Bronchial epithelial cell (primary cell): ENCODE measurements around the gene SRPK1. TPM values are rescaled to one million over a fixed set of nuclear protein-coding genes. Genes with fewer than 3 reads are reported as not detected.

Experiments
- DNase-seq: peaks from one replicate; pipeline ENCODE4 v3.0.0-alpha.2; 2010; ENCODE audit warnings: low read depth
- FAIRE-seq: peaks from 2 replicates; lab custom pipeline; 2011; peaks lifted over from hg19 to GRCh38; lab: Jason Lieb, UNC
- H3K27me3 ChIP-seq: 2 replicates; pipeline ENCODE4 v1.5.1; 2011; ENCODE audit warnings: low read length; ENCODE audit not compliant: control insufficient read depth, insufficient read depth
- H3K36me3 ChIP-seq: 2 replicates; pipeline ENCODE4 v1.5.1; 2011; ENCODE audit warnings: low read length; ENCODE audit not compliant: control insufficient read depth, insufficient read depth
- H3K4me3 ChIP-seq: 2 replicates; pipeline ENCODE4 v1.5.1; 2011; ENCODE audit warnings: mild to moderate bottlenecking, low read depth, low read length, control low read depth
- total RNA-seq: library from RNA; depleted of rRNA; stranded (reverse); fragments of >200 nt; gene quantifications from 2 replicates; pipeline ENCODE4 v1.2.1, GENCODE V29; 2014
- TF ChIP-seq, protein P1 (sequence below): IDR thresholded peaks from 2 replicates; pipeline ENCODE4 v1.5.1; 2011; ENCODE audit warnings: mild to moderate bottlenecking, moderate library complexity, low read length, control low read depth, inconsistent platforms; ENCODE audit not compliant: insufficient read depth, severe bottlenecking

Gene SRPK1
- total RNA-seq, 1 donor from 2014 or later, result 90.6 TPM

- H3K36me3 ChIP-seq, result peaks cover 2% of the 10 kb centered on the region
- no peak for DNase-seq
- no peaks in the 10 kb centered on the region for H3K27me3 ChIP-seq
- TF ChIP-seq, protein P1, sequence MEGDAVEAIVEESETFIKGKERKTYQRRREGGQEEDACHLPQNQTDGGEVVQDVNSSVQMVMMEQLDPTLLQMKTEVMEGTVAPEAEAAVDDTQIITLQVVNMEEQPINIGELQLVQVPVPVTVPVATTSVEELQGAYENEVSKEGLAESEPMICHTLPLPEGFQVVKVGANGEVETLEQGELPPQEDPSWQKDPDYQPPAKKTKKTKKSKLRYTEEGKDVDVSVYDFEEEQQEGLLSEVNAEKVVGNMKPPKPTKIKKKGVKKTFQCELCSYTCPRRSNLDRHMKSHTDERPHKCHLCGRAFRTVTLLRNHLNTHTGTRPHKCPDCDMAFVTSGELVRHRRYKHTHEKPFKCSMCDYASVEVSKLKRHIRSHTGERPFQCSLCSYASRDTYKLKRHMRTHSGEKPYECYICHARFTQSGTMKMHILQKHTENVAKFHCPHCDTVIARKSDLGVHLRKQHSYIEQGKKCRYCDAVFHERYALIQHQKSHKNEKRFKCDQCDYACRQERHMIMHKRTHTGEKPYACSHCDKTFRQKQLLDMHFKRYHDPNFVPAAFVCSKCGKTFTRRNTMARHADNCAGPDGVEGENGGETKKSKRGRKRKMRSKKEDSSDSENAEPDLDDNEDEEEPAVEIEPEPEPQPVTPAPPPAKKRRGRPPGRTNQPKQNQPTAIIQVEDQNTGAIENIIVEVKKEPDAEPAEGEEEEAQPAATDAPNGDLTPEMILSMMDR, result no peak
- FAIRE-seq, result no peak
- H3K4me3 ChIP-seq, result no peak overlapping the region
Observed at GRCh38 chr6:35900448-35900847, 20.4 kb downstream of the SRPK1 start.

DNA sequence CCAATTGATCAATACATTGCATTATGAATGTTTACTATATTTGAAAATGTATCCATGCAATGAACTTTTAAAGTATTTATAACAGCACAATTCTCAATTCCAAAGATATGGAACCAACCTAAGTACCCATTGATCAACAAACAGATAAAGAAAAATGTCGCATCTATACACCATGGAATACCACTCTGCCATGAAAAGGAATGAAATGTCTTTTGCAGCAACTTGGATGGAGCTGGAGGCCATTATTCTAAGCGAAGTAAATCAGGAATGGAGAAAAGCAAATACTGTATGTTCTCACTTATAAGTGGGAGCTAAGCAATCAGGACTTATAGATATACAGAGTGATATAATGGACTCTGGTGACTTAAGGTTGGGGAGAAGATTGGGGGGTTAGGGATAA is 22.9 kb downstream of the SRPK1 start:
- TF ChIP-seq, protein P1, result no peak
- DNase-seq (no peak), FAIRE-seq (no peak)
- Histone ChIP-seq H3K36me3 (peaks cover 2% of the 10 kb centered on the region), H3K4me3 (no peak overlapping the region), H3K27me3 (no peaks in the 10 kb centered on the region)

DNA sequence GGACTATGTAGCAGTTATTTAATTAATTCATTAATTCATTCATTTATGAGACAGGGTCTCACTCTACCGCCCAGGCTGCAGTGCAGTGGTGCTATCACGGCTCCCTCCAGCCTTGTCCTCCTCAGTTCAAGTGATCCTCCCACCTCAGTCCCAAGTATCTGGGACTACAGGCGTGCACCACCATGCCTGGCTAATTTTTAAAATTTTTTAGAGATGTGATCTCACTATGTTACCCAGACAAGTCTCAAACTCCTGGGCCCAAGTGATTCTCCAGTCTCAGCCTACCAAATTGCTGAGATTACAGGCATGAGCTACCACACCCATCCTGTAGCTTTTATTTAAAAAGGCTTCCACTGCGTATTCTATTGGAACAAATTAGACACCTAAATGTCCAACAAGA is 23.4 kb downstream of the SRPK1 start:
- peaks cover 2% of the 10 kb centered on the region for H3K36me3 ChIP-seq
- TF ChIP-seq, protein P1, result no peak
- no peak for DNase-seq
- FAIRE-seq, result no peak
- no peak overlapping the region for H3K4me3 ChIP-seq
- H3K27me3 ChIP-seq, result no peaks in the 10 kb centered on the region

DNA sequence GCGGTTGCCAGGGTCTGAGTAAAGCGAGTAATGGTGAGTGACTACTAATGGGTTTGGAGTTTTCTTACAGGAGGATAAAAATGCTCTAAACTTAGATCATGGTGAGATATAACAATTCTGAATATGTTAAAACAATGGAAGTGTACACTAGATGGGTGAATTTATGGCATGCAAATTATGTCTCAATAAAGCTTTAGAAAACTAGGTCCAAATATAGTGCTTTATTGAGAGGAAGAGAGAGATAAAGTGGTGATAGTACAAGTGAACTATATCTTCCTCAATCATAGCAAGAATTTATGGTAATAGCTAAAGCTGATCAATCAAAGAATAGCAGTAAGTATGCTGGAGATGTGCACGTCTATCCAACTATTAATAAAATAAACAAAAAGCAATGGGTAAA is 23.9 kb downstream of the SRPK1 start:
- FAIRE-seq, result no peak
- H3K36me3 ChIP-seq, result peaks cover 2% of the 10 kb centered on the region
- H3K4me3 ChIP-seq, result no peak overlapping the region
- no peak for DNase-seq
- TF ChIP-seq, protein P1, result no peak
- H3K27me3 ChIP-seq, result no peaks in the 10 kb centered on the region

DNA sequence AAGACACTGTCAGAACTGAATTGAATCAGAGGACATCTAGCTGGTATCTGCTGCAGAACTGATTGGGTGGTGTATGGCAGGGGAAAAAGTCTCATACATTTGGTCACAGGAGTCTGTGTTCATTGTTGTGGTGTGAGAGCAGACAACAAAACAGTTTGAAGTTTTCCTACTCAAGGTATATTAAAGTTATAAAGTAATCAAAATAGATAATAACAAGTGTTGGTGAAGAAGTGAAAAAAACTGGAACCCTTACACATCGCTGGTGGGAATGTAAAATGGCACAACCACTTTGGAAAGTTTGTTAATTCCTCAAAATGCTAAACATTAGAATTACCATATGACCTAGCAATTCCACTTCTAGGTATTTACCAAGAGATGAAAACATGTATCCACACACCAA is 24.7 kb downstream of the SRPK1 start:
- H3K4me3 ChIP-seq, result no peak overlapping the region
- DNase-seq, result no peak
- no peak for FAIRE-seq
- peaks cover 2% of the 10 kb centered on the region for H3K36me3 ChIP-seq
- TF ChIP-seq, protein P1, result no peak
- H3K27me3 ChIP-seq, result no peaks in the 10 kb centered on the region

GRCh38 chr6:35895560-35895959 is 25.3 kb downstream of the SRPK1 start:
- Histone ChIP-seq H3K27me3 (no peaks in the 10 kb centered on the region), H3K36me3 (peaks cover 2% of the 10 kb centered on the region), H3K4me3 (no peak overlapping the region)
- TF ChIP-seq, protein P1, result no peak
- FAIRE-seq (no peak), DNase-seq (peak; percentile 83)
